ENCODE measurements around the gene PKD2L1.

Gene PKD2L1

DNA sequence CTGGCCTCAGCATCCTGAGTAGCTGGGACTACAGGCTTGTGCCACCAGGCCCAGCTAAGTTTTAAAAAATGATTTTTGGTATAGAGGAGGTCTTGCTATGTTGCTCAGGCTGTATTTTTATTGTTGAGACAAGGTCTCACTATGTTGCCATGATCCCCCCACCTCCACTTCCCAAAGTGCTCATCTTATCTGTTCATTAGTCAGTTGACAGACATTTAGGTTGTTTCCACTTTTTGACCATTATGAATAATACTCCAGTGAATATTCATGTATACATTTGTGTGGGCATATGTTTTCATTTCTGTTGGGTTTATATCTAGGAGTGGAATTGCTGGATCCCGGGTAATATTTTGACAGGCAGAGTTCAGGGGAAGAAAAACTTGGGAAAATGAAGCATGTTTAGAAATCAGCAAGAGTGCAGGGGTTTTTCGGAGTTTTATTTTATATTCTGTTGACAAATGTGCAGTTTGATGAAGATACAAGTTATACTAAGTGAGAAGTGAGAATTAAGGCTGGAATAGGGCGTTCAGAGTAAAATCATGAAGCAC is 14.3 kb upstream of the PKD2L1 start:
- Histone ChIP-seq H3K36me3 (peaks cover 6 to 15% (median 12%) of the 10 kb centered on the region in 11 experiments; a peak in 18 of 22 replicates), H3K4me3 (no peak overlapping the region), H3K27ac (no peak overlapping the region), H3K9ac (peak overlapping the region in 1 of 11 experiments; percentile 15; a peak in 1 of 22 replicates), H3K9me3 (replicated peaks in 1 of 11) (no peaks in the 10 kb centered on the region), H3K27me3 (no peaks in the 10 kb centered on the region), H3K4me1 (peaks cover 28 to 61% (median 33%) of the 10 kb centered on the region in 10 experiments), H3K4me2 (no peak overlapping the region), H4K20me1 (peaks cover 12 to 16% (median 14%) of the 10 kb centered on the region in 11 experiments; a peak in 21 of 22 replicates)
- no peak for TF ChIP-seq Cebpa-rat (IDR thresholded peaks at IDR 0.05)

DNA sequence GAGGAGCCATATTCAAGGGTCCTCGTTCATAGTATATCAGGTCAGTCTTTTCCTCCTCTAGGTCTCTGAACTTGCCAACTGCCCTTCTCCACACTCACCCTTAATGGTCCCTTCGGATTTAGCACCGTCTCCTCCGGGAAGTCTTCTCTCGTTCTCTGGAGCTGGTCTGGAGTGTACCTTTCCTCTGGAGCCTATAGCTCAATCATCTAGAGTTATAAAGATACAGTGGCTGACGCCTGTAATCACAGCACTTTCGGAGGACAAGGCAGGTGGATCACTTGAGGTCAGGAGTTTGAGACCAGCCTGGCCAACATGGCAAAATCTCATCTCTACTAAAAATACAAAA is 12.6 kb upstream of the PKD2L1 start:
- Histone ChIP-seq H4K20me1 (no peaks in the 10 kb centered on the region; a peak in 1 of 22 replicates), H3K9me3 (replicated peaks in 1 of 11) (no peaks in the 10 kb centered on the region), H3K27ac (no peak overlapping the region), H3K4me2 (peak overlapping the region in 1 of 11 experiments; percentile 79; a peak in 2 of 22 replicates), H3K36me3 (no peaks in the 10 kb centered on the region), H3K4me1 (peaks cover 23 to 56% (median 28%) of the 10 kb centered on the region in 10 experiments), H3K4me3 (no peak overlapping the region), H3K27me3 (no peaks in the 10 kb centered on the region), H3K9ac (no peak overlapping the region)
- TF ChIP-seq Cebpa-rat (IDR thresholded peaks at IDR 0.05) = no peak

DNA sequence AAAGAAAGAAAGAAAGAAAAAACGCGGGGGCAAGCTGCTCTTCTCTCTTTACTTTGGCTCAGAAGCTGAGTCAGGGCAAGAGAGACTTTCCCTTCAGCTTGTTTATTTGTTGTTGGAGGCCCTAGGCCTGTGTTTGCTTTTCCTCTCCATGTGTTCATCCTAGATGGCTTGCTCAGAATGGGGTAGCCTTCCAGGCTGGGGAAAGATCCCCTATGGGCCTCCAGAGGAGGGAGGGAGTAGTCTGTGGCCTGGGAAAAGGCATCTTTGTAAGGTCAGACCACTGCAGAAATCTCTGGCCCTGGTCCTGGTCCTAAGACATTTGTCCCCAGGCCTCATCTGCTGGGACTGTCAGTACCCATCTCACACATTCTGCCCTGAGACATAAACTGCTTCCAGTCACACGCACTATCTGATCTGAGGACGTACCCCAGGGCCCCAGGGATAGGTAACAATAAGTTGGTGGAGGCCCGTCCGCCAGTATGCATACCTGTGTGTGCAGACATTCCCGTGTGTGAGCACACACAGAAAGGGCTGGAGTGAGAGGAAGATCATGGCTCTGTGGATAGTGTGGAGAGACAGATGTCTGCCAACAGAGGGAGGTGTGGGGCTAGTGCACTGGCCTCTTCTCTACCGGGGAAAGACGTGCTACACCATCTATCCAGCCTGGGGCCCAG is 12.1 kb upstream of the PKD2L1 start:
- peak overlapping the region in 2 of 11 experiments; percentile 57 to 59; a peak in 3 of 22 replicates for H3K27ac ChIP-seq
- no peaks in the 10 kb centered on the region for H3K36me3 ChIP-seq
- H3K9ac ChIP-seq = peak overlapping the region in 1 of 11 experiments; percentile 21; a peak in 1 of 22 replicates
- H3K9me3 ChIP-seq (replicated peaks in 1 of 11) = no peaks in the 10 kb centered on the region
- no peak for TF ChIP-seq Cebpa-rat (IDR thresholded peaks at IDR 0.05)
- no peaks in the 10 kb centered on the region for H4K20me1 ChIP-seq
- H3K27me3 ChIP-seq = no peaks in the 10 kb centered on the region
- no peak overlapping the region for H3K4me3 ChIP-seq
- peak overlapping the region in 3 of 11 experiments; percentile 69 to 83 (median 79); a peak in 4 of 22 replicates for H3K4me2 ChIP-seq
- H3K4me1 ChIP-seq = peaks cover 23 to 56% (median 28%) of the 10 kb centered on the region in 10 experiments

DNA sequence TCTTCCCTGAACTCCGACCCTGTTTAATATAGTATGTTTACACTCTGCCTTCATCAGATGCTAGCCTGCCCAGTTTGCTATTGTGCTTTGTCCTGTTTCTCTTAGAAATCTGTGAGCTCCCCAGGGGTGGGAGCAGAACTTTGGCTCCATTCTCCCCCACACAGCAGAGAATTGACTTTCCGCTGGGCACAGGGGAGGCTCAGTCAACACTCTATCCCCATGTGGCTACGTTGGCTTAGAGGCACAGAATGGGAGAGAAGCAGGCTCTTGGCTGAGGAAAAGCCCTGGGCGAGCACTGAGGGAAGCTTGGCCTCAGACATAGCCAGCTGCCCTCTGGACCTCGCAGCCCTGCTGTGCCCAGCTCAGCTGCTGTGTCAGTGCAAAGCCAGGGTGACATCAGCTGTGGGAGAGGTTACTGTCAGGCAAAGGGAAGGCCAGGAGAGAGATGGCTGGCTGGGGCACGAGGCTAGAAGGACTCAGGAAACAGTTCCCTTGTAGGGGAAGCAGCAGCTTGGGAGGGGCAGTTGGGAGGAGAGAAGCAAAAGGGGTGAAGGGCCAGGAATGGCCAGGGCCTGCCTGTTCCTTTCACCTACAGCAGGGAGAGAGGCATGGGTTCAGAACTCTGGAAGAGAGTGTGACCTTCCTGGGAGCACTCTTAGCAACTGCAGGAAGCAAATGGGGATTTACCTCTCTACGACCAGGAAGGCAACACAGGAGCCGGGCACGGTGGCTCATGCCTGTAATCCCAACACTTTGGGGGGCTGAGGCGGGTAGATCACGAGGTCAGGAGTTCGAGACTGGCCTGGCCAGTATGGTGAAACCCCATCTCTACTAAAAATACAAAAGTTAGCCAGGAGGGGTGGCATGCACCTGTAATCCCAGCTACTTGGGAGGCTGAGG is 11.2 kb upstream of the PKD2L1 start:
- H3K9me3 ChIP-seq (replicated peaks in 1 of 11) = no peaks in the 10 kb centered on the region
- no peak for TF ChIP-seq Cebpa-rat (IDR thresholded peaks at IDR 0.05)
- peaks cover 22 to 55% (median 27%) of the 10 kb centered on the region in 10 experiments for H3K4me1 ChIP-seq
- H3K27ac ChIP-seq = peak overlapping the region in 3 of 11 experiments; percentile 20 to 59 (median 57); a peak in 5 of 22 replicates
- H3K36me3 ChIP-seq = no peaks in the 10 kb centered on the region
- peak overlapping the region in 5 of 11 experiments; percentile 19 to 83 (median 69); a peak in 8 of 22 replicates for H3K4me2 ChIP-seq
- H3K9ac ChIP-seq = peak overlapping the region in 4 of 11 experiments; percentile 5 to 42 (median 30); a peak in 5 of 22 replicates
- no peaks in the 10 kb centered on the region for H4K20me1 ChIP-seq
- no peaks in the 10 kb centered on the region for H3K27me3 ChIP-seq
- no peak overlapping the region for H3K4me3 ChIP-seq

DNA sequence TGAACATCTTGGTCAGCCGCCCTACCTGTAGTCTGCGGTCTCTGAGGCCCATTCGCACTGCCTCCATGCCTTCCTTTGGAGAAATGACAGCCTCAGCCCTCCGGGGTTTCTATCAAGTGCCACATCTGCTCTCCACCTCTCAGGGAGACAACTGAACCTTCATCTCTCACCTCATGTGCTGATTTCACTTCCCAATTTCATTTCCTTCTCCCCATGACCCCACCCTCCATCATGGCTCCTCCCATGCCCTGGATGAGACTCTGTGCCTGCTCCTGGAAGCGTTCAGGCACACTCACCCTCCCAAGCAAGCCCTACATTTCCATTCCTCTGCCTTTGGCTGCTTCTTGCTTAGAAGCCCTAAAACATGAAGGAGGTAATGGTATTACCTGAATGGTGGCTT is 9.2 kb upstream of the PKD2L1 start:
- Histone ChIP-seq H3K9ac (peak overlapping the region in 4 of 11 experiments; percentile 6 to 54 (median 30); a peak in 5 of 22 replicates), H3K36me3 (no peaks in the 10 kb centered on the region), H3K4me1 (peaks cover 11 to 45% (median 15%) of the 10 kb centered on the region in 10 experiments), H4K20me1 (no peaks in the 10 kb centered on the region), H3K4me3 (peak overlapping the region in 1 of 10 experiments; percentile 22; a peak in 1 of 20 replicates), H3K27me3 (no peaks in the 10 kb centered on the region), H3K9me3 (replicated peaks in 1 of 11) (no peaks in the 10 kb centered on the region), H3K27ac (peak overlapping the region in 6 of 11 experiments; percentile 0 to 50 (median 38); a peak in 9 of 22 replicates), H3K4me2 (peak overlapping the region; percentile 61 to 92 (median 73))
- no peak for TF ChIP-seq Cebpa-rat (IDR thresholded peaks at IDR 0.05)

DNA sequence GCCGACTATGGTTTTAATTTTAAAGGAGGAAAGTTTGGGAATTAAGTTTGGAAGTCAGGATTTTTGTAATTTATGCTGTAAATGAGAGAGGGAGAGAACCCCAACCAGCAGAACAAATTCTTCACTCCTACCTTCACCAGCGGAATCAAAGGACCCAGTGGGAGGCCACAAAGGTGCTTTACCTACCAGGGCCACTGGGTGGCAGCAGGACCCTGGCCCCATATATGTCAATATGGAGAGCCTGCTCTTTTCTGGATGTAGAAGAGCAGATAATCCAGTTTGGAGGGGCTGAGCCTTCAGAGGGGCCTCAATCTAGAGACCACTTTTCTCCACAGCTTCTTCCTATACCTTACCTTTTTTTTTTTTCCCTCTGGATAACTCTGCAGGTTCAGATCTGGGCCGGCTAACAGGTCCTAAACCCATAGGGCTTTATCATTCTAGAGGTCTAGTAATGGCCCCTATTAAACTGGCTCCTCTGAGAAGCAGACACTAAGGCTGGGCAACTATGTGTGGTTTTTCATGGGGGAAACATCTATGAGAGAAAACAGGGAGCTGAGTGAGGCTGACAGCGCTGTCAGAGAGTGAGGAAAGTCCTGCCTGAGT is 8.5 kb upstream of the PKD2L1 start:
- H3K4me2 ChIP-seq = peak overlapping the region; percentile 61 to 92 (median 73)
- no peaks in the 10 kb centered on the region for H3K36me3 ChIP-seq
- no peak for TF ChIP-seq Cebpa-rat (IDR thresholded peaks at IDR 0.05)
- no peaks in the 10 kb centered on the region for H3K9me3 ChIP-seq (replicated peaks in 1 of 11)
- H3K9ac ChIP-seq = peak overlapping the region in 4 of 11 experiments; percentile 6 to 54 (median 30); a peak in 6 of 22 replicates
- H3K4me1 ChIP-seq = peaks cover 11 to 45% (median 15%) of the 10 kb centered on the region in 10 experiments
- peak overlapping the region in 6 of 11 experiments; percentile 0 to 50 (median 38); a peak in 9 of 22 replicates for H3K27ac ChIP-seq
- H4K20me1 ChIP-seq = no peaks in the 10 kb centered on the region
- no peaks in the 10 kb centered on the region for H3K27me3 ChIP-seq
- peak overlapping the region in 1 of 10 experiments; percentile 22; a peak in 1 of 20 replicates for H3K4me3 ChIP-seq

DNA sequence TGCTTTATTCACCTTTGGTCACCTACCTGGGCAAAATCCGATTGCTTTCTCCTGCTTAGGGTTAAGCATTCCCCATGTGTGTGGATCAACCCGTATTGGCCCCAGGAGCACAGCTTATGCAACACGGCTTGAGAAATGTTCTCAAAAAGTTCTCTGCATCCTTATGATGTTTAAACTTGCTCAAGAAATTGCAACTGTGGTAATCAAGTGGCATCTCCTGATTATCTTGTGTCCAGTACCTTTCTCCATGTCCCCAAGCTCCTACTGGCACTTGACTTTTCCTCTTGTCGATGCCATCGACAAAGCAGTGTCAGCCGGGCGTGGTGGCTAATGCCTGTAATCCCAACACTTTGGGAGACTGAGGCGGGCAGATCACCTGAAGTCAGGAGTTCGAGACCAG is 4.7 kb upstream of the PKD2L1 start:
- H3K4me1 ChIP-seq = peaks cover 11 to 14% (median 13%) of the 10 kb centered on the region in 10 experiments
- no peak overlapping the region for H3K9ac ChIP-seq
- H4K20me1 ChIP-seq = no peaks in the 10 kb centered on the region; a peak in 1 of 22 replicates
- H3K27me3 ChIP-seq = no peaks in the 10 kb centered on the region
- no peak for TF ChIP-seq Cebpa-rat (IDR thresholded peaks at IDR 0.05)
- no peak overlapping the region for H3K4me2 ChIP-seq
- no peaks in the 10 kb centered on the region for H3K36me3 ChIP-seq
- H3K27ac ChIP-seq = no peak overlapping the region
- no peaks in the 10 kb centered on the region for H3K9me3 ChIP-seq (replicated peaks in 1 of 11)
- H3K4me3 ChIP-seq = no peak overlapping the region

DNA sequence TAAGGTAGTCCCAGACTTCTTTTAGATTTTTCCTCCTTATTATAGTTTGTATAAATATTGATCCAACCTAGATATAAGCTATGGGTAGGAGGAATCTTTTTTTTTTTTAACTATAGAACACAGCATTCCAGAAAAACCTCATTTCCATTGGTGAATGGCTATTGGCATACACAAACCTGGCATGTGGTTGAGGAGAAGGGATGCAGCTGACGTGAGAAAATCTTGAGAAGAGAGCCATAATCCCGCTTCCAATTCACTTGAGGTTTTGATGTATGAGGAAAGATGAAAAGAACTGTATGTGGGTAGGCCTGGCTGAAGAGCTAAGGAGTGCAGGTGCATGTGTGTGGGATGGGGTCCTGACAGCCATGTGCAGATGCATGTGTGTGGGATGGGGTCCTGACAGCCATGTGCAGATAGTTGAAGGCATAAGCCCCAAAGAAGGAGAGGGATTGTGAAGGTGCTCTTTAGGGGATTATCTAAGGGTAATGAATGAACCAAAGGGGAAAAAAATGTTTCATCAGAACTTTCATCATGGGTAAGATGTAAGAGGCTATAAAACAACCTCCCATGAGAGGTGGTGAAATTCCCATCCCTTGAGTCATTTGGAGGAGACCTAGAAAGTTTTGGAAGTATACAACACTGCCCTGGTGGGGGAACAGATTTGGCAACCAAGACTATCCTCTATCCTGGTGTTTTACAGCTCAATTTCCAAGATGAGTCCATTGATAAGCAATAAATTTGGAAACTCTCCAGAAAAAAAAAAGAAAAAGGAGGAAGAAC is 3.8 kb upstream of the PKD2L1 start:
- Histone ChIP-seq H3K4me3 (no peak overlapping the region), H3K27me3 (no peaks in the 10 kb centered on the region), H3K36me3 (no peaks in the 10 kb centered on the region), H3K9me3 (replicated peaks in 1 of 11) (no peaks in the 10 kb centered on the region), H3K4me2 (no peak overlapping the region), H3K9ac (no peak overlapping the region), H4K20me1 (no peaks in the 10 kb centered on the region; a peak in 1 of 22 replicates), H3K4me1 (peaks cover 4 to 5% (median 4%) of the 10 kb centered on the region in 10 experiments), H3K27ac (no peak overlapping the region)
- no peak for TF ChIP-seq Cebpa-rat (IDR thresholded peaks at IDR 0.05)

All from BLaER1 treated with 17β-estradiol and CSF1 and Interleukin-3, amounts not matched to agents 10 nM and 100 nM (cell line).